ENCODE measurements around the gene MINAR2.

Gene MINAR2

GRCh38 chr5:129807162-129807814 lies 59.4 kb downstream of the MINAR2 start:
- DNase-seq (ENCODE audit: low read depth) = no peak
- H3K4me3 ChIP-seq (ENCODE audit: low read length) = no peak overlapping the region
- TF ChIP-seq CTCF (conservative IDR thresholded peaks at IDR 0.05; ENCODE audit: low read length) = no peak
